HG03342 (cell line): ENCODE measurements around the gene ALDH3A1.

Experiments used
- ATAC-seq: cut with Tn5 transposase; IDR thresholded peaks from one replicate; pipeline ENCODE4 v1.9.1; 2021; ENCODE audit warnings: mild to moderate bottlenecking, moderate library complexity; ENCODE audit not compliant: unreplicated experiment

ALDH3A1 gene

GRCh38 chr17:19705771-19706770, 42.0 kb downstream of the ALDH3A1 start:
- ATAC-seq = no peak

- ATAC-seq = no peak
Measured at GRCh38 chr17:19705201-19705600, 42.9 kb downstream of the ALDH3A1 start.

GRCh38 chr17:19703828-19704613, 44.1 kb downstream of the ALDH3A1 start:
- no peak for ATAC-seq

- no peak for ATAC-seq
Measured at GRCh38 chr17:19703106-19703827, 44.8 kb downstream of the ALDH3A1 start.

GRCh38 chr17:19702217-19702641, 45.9 kb downstream of the ALDH3A1 start:
- ATAC-seq = no peak
